GM19025 (cell line): ENCODE data around the gene CD2AP.
"Not testable (repeated sequence)": the region's sequence is repeated elsewhere in the genome, so short reads cannot be mapped to it uniquely, and the experiment has no call there.

Experiments
- ATAC-seq: cut with Tn5 transposase; IDR thresholded peaks from one replicate; pipeline ENCODE4 v1.9.1; 2021; ENCODE audit warnings: mild to moderate bottlenecking, low read depth, moderate library complexity; ENCODE audit not compliant: unreplicated experiment

CD2AP gene

GRCh38 chr6:47552319-47552718 is 74.7 kb downstream of the CD2AP start:
- ATAC-seq: no peak

GRCh38 chr6:47553243-47553642 is 75.7 kb downstream of the CD2AP start:
- ATAC-seq: not testable (repeated sequence)

- ATAC-seq: not testable (repeated sequence)
Observed at GRCh38 chr6:47556459-47556858, 78.9 kb downstream of the CD2AP start.

GRCh38 chr6:47563162-47563561 is 85.6 kb downstream of the CD2AP start:
- no peak for ATAC-seq

- ATAC-seq: not testable (repeated sequence)
Observed at GRCh38 chr6:47566602-47567001, 89.0 kb downstream of the CD2AP start.

GRCh38 chr6:47567586-47567985 is 90.0 kb downstream of the CD2AP start:
- ATAC-seq: no peak

GRCh38 chr6:47571488-47571887 is 93.9 kb downstream of the CD2AP start:
- no peak for ATAC-seq

- ATAC-seq: no peak
Observed at GRCh38 chr6:47573109-47573508, 95.5 kb downstream of the CD2AP start.

GRCh38 chr6:47574789-47575188 is 97.2 kb downstream of the CD2AP start:
- no peak for ATAC-seq

- no peak for ATAC-seq
Observed at GRCh38 chr6:47579040-47579439, 101.5 kb downstream of the CD2AP start.

GRCh38 chr6:47581591-47581990 is 104.0 kb downstream of the CD2AP start:
- ATAC-seq: no peak

- ATAC-seq: no peak
Observed at GRCh38 chr6:47587493-47587892, 109.9 kb downstream of the CD2AP start.

GRCh38 chr6:47592131-47592840 is 114.7 kb downstream of the CD2AP start:
- ATAC-seq: no peak

- ATAC-seq: no peak
Observed at GRCh38 chr6:47593979-47594378, 116.4 kb downstream of the CD2AP start.

GRCh38 chr6:47595785-47596184 is 118.2 kb downstream of the CD2AP start:
- no peak for ATAC-seq

GRCh38 chr6:47598367-47598766 is 120.8 kb downstream of the CD2AP start:
- no peak for ATAC-seq

GRCh38 chr6:47599512-47599911 is 121.9 kb downstream of the CD2AP start:
- no peak for ATAC-seq

GRCh38 chr6:47603227-47603626 is 125.6 kb downstream of the CD2AP start:
- ATAC-seq: no peak

GRCh38 chr6:47603995-47604394 is 126.4 kb downstream of the CD2AP start:
- ATAC-seq: no peak

- ATAC-seq: no peak
Observed at GRCh38 chr6:47621838-47622449, 144.4 kb downstream of the CD2AP start.

- ATAC-seq: no peak
Observed at GRCh38 chr6:47626782-47627181, 149.2 kb downstream of the CD2AP start.
